ENCODE measurements around the gene TAP2. TPM values are rescaled to one million over a fixed set of nuclear protein-coding genes. Genes with fewer than 3 reads are reported as not detected.

Gene TAP2
- total RNA-seq, 2 donors from 2014 or later, result 94.0 to 169 TPM

DNA sequence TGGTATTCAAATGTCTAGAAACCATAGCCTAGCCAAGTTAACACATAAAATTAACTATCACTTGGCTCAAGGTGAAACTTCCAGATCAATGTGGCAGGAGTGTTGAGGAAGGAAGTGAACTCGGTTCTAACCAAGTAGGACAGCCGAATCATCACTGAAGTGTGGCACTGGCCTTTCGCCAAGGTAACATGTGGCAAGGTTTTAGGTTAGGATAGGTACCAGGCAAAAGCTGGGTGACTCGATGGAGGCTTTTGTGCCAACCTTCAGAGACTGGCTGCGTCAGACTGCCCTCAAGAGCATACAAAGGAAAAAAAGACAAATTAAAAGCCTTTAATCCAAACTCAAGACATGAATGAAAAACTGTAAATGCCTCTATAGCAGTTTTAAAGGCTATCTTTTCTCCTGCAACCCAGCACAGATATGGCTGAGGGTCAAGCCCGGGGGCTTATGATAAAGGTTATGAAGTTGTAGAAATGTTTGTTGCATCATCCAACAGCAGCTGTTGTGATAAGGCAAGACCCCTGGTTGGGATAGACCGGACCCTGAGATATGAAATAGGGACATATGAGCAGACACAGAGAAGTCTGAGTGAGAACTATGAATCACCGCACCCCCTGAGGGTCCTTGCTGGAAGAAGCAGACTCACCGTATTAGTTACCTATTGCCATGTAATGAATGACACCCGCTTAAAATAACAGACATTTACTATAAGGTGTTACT lies 27.3 kb upstream of the TAP2 start:
- Mint-ChIP-seq H3K9me3 (no peaks in the 10 kb centered on the region), H3K36me3 (ENCODE audit: low read depth) (peaks cover 23% of the 10 kb centered on the region), H3K27me3 (peaks cover 4% of the 10 kb centered on the region), H3K4me1 (peaks cover 23% of the 10 kb centered on the region), H3K27ac (peak overlapping the region; percentile 52), H3K4me3 (no peak overlapping the region)
- ATAC-seq (replicated peaks), result no peak

DNA sequence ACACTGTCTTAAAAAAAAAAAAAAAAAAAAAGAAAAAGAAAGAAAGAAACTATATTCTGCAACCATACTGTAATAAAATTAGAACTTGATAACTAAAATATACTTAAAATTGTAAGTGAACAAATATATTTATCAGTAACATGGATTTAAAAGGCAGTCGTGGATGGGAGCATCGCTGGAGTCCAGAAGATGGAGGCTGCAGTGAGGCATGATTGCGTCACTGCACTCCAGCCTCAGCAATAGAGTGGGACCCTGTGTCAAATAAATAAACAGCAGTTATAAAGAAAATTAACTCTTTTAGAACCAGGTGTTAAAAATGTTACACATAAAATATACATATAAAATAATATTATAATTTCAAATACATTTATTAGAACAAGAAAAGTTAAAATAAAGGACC lies 24.2 kb upstream of the TAP2 start:
- Mint-ChIP-seq H3K27me3 (no peaks in the 10 kb centered on the region), H3K4me3 (no peak overlapping the region), H3K36me3 (ENCODE audit: low read depth) (peaks cover 55% of the 10 kb centered on the region), H3K9me3 (no peaks in the 10 kb centered on the region), H3K4me1 (peaks cover 34% of the 10 kb centered on the region), H3K27ac (no peak overlapping the region)
- no peak for ATAC-seq (replicated peaks)

DNA sequence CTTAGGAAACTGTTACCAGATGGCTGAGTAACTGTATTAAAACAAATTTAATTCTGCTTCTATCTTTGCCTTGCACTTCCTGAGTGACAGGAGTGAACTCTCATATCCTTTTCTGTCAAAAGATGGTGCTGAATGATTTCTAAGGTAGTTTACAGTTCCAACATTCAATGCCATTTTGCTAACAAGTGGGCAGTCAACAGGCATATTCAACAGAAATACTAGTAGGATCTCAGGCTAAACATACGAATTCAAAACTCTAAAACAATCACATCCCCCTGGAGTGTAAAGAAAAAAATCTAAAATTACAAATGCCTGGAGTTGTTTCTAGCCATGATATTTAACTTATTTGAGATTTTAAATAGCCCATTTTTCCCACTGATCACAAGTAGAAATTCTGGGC lies 22.1 kb upstream of the TAP2 start:
- H3K9me3 Mint-ChIP-seq, result no peaks in the 10 kb centered on the region
- peak overlapping the region; percentile 53 for H3K27ac Mint-ChIP-seq
- H3K4me3 Mint-ChIP-seq, result no peak overlapping the region
- no peak for ATAC-seq (replicated peaks)
- peaks cover 75% of the 10 kb centered on the region for H3K36me3 Mint-ChIP-seq (ENCODE audit: low read depth)
- H3K27me3 Mint-ChIP-seq, result no peaks in the 10 kb centered on the region
- peaks cover 44% of the 10 kb centered on the region for H3K4me1 Mint-ChIP-seq

- peaks cover 93% of the 10 kb centered on the region for H3K36me3 Mint-ChIP-seq (ENCODE audit: low read depth)
- peak overlapping the region; percentile 67 for H3K27ac Mint-ChIP-seq
- peaks cover 39% of the 10 kb centered on the region for H3K4me1 Mint-ChIP-seq
- H3K27me3 Mint-ChIP-seq, result no peaks in the 10 kb centered on the region
- no peak for ATAC-seq (replicated peaks)
- H3K9me3 Mint-ChIP-seq, result no peaks in the 10 kb centered on the region
- peak overlapping the region; percentile 95 for H3K4me3 Mint-ChIP-seq
Measured at GRCh38 chr6:32858194-32858593, 19.7 kb upstream of the TAP2 start.

DNA sequence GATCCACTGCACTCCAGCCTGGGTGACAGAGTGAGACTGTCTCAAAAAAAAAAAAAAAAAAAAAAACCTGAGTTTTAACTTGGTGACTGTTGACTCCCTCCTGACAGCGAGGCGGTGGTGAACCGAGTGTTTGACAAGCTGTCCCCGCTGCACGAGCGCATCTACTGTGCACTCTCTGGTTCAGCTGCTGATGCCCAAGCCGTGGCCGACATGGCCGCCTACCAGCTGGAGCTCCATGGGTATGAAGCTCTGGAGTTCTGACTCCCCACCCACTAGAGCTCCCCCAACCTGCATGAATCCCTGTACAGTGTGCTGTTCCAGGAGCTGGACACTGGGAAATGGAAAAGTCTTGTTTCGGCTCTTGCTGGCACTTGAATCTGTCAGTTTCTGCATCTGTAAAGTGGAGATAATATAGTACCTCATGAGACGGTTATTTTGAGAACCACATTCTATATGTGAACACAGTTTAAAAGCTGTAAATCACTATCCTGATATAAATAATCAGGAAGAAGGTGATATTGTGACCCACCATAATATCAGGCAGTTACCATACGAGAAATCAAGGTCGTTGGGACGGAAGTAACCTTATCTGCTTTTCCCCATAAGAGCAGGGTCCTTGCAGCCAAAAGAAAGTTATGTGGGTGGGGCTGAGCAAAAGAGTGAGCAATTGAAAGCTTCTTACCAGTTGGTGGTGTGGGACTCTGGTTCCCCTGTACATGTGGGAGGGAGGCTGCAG lies 18.8 kb upstream of the TAP2 start:
- Mint-ChIP-seq H3K4me3 (peak overlapping the region; percentile 95), H3K9me3 (no peaks in the 10 kb centered on the region), H3K4me1 (peaks cover 39% of the 10 kb centered on the region), H3K27me3 (no peaks in the 10 kb centered on the region), H3K36me3 (ENCODE audit: low read depth) (peaks cover 95% of the 10 kb centered on the region), H3K27ac (peak overlapping the region; percentile 67)
- no peak for ATAC-seq (replicated peaks)

DNA sequence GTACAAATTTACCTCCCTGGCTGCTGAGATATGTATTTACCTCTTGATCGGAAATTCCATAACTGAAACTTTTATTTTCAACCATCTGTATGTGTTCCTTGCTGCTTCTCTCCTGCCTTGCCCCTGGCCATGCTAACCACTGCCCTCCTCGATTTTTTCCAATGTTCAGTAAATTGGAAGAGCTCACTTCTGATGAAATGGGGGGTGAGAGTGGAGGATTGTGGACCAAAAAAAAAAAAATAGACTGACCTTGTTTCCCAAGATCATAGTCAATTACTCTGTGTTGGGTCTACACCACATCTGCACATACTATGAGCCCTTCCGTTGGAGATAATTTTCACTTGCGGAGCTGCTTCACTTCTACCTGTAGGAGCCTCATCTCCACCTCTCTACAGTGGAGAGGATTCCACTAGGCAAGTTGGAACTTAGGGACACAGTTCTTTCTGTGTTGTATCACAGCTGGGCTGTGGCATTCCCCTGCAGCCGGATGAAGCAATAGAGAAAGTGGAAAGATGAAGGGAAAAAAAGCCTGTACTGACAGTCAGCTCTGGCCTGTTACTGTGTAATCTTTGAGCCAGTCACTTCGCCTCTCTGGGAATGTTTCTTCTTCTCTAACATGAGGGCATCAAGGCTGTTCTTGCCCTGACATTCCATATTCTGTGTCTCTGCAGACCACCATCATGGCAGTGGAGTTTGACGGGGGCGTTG lies 17.1 kb upstream of the TAP2 start:
- Mint-ChIP-seq H3K4me1 (peaks cover 40% of the 10 kb centered on the region), H3K27ac (peak overlapping the region; percentile 93), H3K27me3 (no peaks in the 10 kb centered on the region), H3K4me3 (peak overlapping the region; percentile 95), H3K9me3 (no peaks in the 10 kb centered on the region), H3K36me3 (ENCODE audit: low read depth) (peaks cover 95% of the 10 kb centered on the region)
- ATAC-seq (replicated peaks), result no peak

GRCh38 chr6:32854376-32855178 lies 16.0 kb upstream of the TAP2 start:
- peaks cover 95% of the 10 kb centered on the region for H3K36me3 Mint-ChIP-seq (ENCODE audit: low read depth)
- ATAC-seq (replicated peaks), result peak; percentile 22
- no peaks in the 10 kb centered on the region for H3K9me3 Mint-ChIP-seq
- no peaks in the 10 kb centered on the region for H3K27me3 Mint-ChIP-seq
- peaks cover 45% of the 10 kb centered on the region for H3K4me1 Mint-ChIP-seq
- H3K27ac Mint-ChIP-seq, result peak overlapping the region; percentile 93
- peak overlapping the region; percentile 95 for H3K4me3 Mint-ChIP-seq

DNA sequence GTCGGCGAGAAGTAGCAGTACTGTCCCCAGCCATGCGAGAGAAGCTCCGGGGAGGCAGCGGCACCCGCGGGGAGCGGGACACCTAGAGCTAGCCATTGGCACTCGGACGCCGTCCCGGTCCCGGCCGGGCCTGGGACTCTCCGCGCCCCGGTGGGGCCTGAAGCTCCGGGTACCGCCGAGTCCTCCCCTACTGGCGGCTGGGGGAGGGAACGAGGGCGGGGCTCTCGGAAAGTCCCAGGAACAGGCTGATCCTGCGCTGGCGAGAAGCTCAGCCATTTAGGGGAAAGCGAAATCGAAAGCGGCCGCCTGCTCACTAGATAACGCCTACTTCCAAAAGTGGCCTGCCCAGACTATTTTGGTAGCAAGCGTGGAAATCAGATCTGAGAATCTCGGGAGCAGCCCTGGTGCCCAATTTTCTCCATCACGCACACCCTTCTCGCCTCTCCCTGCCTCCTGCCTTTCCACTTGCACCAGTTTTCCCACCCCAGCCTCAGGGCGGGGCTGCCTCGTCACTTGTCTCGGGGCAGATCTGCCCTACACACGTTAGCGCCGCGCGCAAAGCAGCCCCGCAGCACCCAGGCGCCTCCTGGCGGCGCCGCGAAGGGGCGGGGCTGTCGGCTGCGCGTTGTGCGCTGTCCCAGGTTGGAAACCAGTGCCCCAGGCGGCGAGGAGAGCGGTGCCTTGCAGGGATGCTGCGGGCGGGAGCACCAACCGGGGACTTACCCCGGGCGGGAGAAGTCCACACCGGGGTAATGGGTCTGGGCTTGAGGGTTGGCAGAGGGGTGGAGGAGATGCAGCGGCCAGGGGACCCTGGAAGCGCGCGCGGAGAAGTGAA lies 15.2 kb upstream of the TAP2 start, which contains the start of the genes PSMB9 and TAP1:
TSS of gene PSMB9 (plus strand) at position 652 of the 835 bp plus-strand sequence. CDS start at position 690, 38 bp downstream.
TSS of gene TAP1 (minus strand) at position 164 of the 835 bp plus-strand sequence. CDS start at position 96, 68 bp downstream.
- no peaks in the 10 kb centered on the region for H3K9me3 Mint-ChIP-seq
- no peaks in the 10 kb centered on the region for H3K27me3 Mint-ChIP-seq
- H3K36me3 Mint-ChIP-seq (ENCODE audit: low read depth), result peaks cover 95% of the 10 kb centered on the region
- peak; percentile 84 for ATAC-seq (replicated peaks)
- H3K27ac Mint-ChIP-seq, result peak within 1 kb of the TSS; percentile 93
- H3K4me3 Mint-ChIP-seq, result peak within 1 kb of the TSS; percentile 95
- peaks cover 48% of the 10 kb centered on the region for H3K4me1 Mint-ChIP-seq

DNA sequence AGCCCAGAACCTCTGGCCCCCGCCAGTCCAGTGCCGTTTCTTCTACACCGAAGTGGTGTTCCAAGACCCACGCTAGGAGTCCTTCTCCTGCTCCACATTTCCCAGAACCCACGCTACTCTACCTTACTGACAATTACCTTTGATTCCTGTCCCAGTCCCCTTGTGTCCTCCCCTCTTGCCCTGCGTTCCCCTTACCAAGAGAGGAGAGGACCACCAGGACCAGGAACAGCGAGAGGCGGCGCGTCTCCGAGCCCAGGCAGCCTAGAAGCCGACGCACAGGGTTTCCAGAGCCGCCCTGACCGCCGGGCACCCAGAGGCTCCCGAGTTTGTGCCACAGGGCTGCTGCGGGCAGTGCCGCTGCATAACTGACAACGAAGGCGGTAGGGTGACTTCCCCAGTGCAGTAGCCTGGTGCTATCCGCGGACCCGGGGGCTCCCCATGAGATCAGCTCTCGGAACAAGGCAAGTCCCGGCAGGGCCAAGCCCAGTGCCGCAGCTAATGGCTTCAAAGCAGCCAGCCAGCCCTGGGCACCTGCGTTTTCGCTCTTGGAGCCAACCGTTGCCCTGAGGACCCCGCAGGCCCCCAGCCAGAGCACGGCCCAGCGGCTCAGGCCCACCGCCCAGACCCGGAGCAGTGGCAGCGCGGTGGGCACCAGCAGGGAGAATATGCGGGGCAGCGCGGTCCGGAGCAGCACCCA lies 14.5 kb upstream of the TAP2 start:
- H3K36me3 Mint-ChIP-seq (ENCODE audit: low read depth), result peaks cover 95% of the 10 kb centered on the region
- ATAC-seq (replicated peaks), result peak; percentile 69
- H3K27ac Mint-ChIP-seq, result peak overlapping the region; percentile 93
- H3K4me1 Mint-ChIP-seq, result peaks cover 51% of the 10 kb centered on the region
- peaks cover 2% of the 10 kb centered on the region for H3K9me3 Mint-ChIP-seq
- peak overlapping the region; percentile 95 for H3K4me3 Mint-ChIP-seq
- no peaks in the 10 kb centered on the region for H3K27me3 Mint-ChIP-seq

DNA sequence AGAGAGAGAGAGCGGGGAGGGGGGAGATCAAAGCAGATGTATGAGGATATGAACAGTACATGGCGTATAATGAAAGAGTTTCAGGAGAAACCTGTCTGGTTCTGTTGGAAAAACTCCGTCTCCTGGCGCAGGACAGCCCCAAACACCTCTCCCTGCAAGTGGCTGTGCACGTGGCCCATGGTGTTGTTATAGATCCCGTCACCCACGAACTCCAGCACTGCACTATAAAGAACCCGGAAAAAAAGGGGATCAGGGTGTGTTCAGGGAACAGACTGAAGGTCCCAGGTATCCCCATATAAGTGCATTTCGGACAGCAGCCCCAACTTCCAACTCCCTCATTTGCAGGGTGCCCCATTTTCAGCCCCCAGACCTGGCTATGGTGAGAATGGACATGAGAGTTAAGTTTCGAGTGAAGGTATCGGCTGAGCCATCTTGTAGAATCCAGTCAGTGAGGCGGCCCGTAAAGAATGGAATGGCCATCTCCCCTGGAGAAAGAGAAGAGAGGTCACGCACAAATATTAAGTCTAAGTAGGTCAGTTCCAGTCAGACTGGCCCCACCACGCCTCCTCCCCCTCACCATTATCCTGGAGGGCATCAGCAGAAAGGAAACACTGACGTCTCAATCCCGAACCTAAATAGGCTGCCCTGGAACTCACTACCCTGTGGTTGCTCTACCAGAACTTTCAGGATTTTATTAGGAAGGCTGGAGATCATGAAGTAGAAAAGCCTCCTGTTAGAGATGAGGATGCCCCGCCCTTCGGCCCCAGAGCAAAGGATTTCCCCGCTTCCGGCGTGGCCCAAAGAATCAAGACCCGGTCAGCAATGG lies 13.7 kb upstream of the TAP2 start:
- H3K27me3 Mint-ChIP-seq, result no peaks in the 10 kb centered on the region
- H3K4me3 Mint-ChIP-seq, result peak overlapping the region; percentile 95
- peaks cover 95% of the 10 kb centered on the region for H3K36me3 Mint-ChIP-seq (ENCODE audit: low read depth)
- H3K27ac Mint-ChIP-seq, result peak overlapping the region; percentile 93
- ATAC-seq (replicated peaks), result no peak
- peaks cover 51% of the 10 kb centered on the region for H3K4me1 Mint-ChIP-seq
- H3K9me3 Mint-ChIP-seq, result peaks cover 3% of the 10 kb centered on the region

DNA sequence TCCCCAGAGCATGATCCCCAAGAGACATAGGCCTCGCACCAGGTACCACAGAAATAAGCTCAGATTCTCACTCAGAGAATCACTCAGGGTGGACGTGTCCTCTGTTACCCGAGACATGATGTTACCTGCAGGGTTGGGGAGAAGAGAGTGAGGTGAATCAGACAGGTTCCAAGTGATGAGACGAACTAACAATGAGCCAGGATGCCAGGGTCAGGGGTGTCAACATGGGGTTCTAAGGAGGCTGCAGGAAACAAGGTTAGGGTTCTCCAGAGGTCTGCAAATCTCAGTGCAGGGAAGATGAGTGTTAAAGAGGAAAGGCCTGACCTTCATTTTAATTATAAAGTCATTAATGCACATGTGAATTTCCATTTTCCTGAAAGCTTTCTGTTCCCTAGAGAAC lies 12.5 kb upstream of the TAP2 start:
- no peaks in the 10 kb centered on the region for H3K27me3 Mint-ChIP-seq
- no peak for ATAC-seq (replicated peaks)
- H3K4me3 Mint-ChIP-seq, result peak overlapping the region; percentile 95
- H3K4me1 Mint-ChIP-seq, result peaks cover 46% of the 10 kb centered on the region
- H3K27ac Mint-ChIP-seq, result peak overlapping the region; percentile 93
- H3K36me3 Mint-ChIP-seq (ENCODE audit: low read depth), result peaks cover 95% of the 10 kb centered on the region
- peaks cover 3% of the 10 kb centered on the region for H3K9me3 Mint-ChIP-seq

DNA sequence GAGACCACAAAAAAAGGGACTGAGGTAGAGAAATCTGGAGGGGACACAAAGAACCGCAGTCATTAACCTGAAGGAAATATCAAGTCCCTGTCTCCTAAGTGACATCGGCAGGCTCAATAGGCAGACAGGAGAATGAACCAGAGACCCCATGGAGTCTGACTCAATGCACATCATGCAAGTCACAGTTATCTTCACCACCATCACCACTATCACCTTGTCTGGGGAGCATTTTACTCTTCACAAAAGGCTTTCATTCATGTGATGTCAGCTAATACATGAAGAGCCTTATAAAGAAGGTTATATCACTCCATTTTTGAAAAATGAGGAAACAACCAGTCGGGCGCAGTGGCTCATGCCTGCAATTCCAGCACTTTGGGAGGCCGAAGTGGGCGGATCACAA lies 10.6 kb upstream of the TAP2 start:
- H3K9me3 Mint-ChIP-seq, result peaks cover 3% of the 10 kb centered on the region
- no peaks in the 10 kb centered on the region for H3K27me3 Mint-ChIP-seq
- peaks cover 42% of the 10 kb centered on the region for H3K4me1 Mint-ChIP-seq
- peak overlapping the region; percentile 100 for H3K27ac Mint-ChIP-seq
- H3K36me3 Mint-ChIP-seq (ENCODE audit: low read depth), result peaks cover 95% of the 10 kb centered on the region
- peak overlapping the region; percentile 95 for H3K4me3 Mint-ChIP-seq
- no peak for ATAC-seq (replicated peaks)

All from activated T-helper 17 cell treated with anti-CD3 and anti-CD28 coated beads, Interleukin-2, amount 50 U/mL, for 72 hours (primary cell).